H9 (cell line): ENCODE data around the gene ESRRA. TPM values are rescaled to one million over a fixed set of nuclear protein-coding genes. Genes with fewer than 3 reads are reported as not detected.

ENCODE experiments used
- DNase-seq: peaks from one replicate; pipeline ENCODE4 v3.0.0-alpha.2; 2017
- H2AFZ ChIP-seq: one replicate; pipeline ENCODE4 v1.6.1; 2013; ENCODE audit warnings: mild to moderate bottlenecking, low read length, control low read depth, moderate library complexity
- H2AK5ac ChIP-seq: 2 replicates; pipeline ENCODE4 v1.6.1; 2013; ENCODE audit warnings: low read length, control low read depth, mixed read lengths; ENCODE audit not compliant: insufficient read length
- H2BK120ac ChIP-seq: one replicate; pipeline ENCODE4 v1.6.1; 2013; ENCODE audit warnings: low read depth, mild to moderate bottlenecking, low read length, control low read depth, inconsistent platforms; ENCODE audit not compliant: poor library complexity, severe bottlenecking
- H2BK12ac ChIP-seq: 2 replicates; pipeline ENCODE4 v1.6.1; 2013; ENCODE audit warnings: low read length, control low read depth, mixed read lengths, low read depth; ENCODE audit not compliant: insufficient read length
- H2BK15ac ChIP-seq: 2 replicates; pipeline ENCODE4 v1.6.1; 2013; ENCODE audit warnings: low read depth, low read length, control low read depth
- H2BK20ac ChIP-seq: one replicate; pipeline ENCODE4 v1.6.1; 2013; ENCODE audit warnings: low read depth, mild to moderate bottlenecking, low read length, control low read depth, inconsistent platforms; ENCODE audit not compliant: poor library complexity, severe bottlenecking
- H2BK5ac ChIP-seq: 2 replicates; pipeline ENCODE4 v1.6.1; 2013; ENCODE audit warnings: low read length, control low read depth, mixed read lengths; ENCODE audit not compliant: insufficient read length
- H3K14ac ChIP-seq: 2 replicates; pipeline ENCODE4 v1.6.1; 2013; ENCODE audit warnings: low read length, control low read depth; ENCODE audit not compliant: insufficient read depth
- H3K18ac ChIP-seq: 2 replicates; pipeline ENCODE4 v1.6.1; 2013; ENCODE audit warnings: low read depth, mild to moderate bottlenecking, mixed read lengths, low read length, control low read depth; ENCODE audit not compliant: insufficient read length
- H3K23ac ChIP-seq: 2 replicates; pipeline ENCODE4 v1.6.1; 2013; ENCODE audit warnings: low read length, control low read depth, mixed read lengths, low read depth; ENCODE audit not compliant: insufficient read length
- H3K23me2 ChIP-seq: 2 replicates; pipeline ENCODE4 v1.6.1; 2013; ENCODE audit warnings: low read depth, mild to moderate bottlenecking, mixed read lengths, low read length, control low read depth; ENCODE audit not compliant: insufficient read length, poor library complexity, severe bottlenecking
- H3K27ac ChIP-seq: 2 replicates; pipeline ENCODE4 v1.5.1; 2013; ENCODE audit warnings: low read length, control low read depth, mixed read lengths, low read depth; ENCODE audit not compliant: insufficient read length
- H3K27me3 ChIP-seq: 2 replicates; pipeline ENCODE4 v1.6.1; 2013; ENCODE audit warnings: low read length, control low read depth, inconsistent platforms; ENCODE audit not compliant: insufficient read depth
- H3K4ac ChIP-seq: 2 replicates; pipeline ENCODE4 v1.6.1; 2013; ENCODE audit warnings: low read depth, mild to moderate bottlenecking, control low read depth, inconsistent platforms, low read length, moderate library complexity
- H3K4me1 ChIP-seq: 2 replicates; pipeline ENCODE4 v1.6.1; 2013; ENCODE audit warnings: low read length, control low read depth, inconsistent platforms; ENCODE audit not compliant: insufficient read depth
- H3K4me2 ChIP-seq: 2 replicates; pipeline ENCODE4 v1.6.1; 2013; ENCODE audit warnings: low read length, control low read depth, mixed read lengths; ENCODE audit not compliant: insufficient read length, insufficient read depth
- H3K56ac ChIP-seq: 2 replicates; pipeline ENCODE4 v1.6.1; 2013; ENCODE audit warnings: low read depth, mild to moderate bottlenecking, mixed read lengths, low read length, control low read depth; ENCODE audit not compliant: insufficient read length
- H3K79me1 ChIP-seq: 2 replicates; pipeline ENCODE4 v1.6.1; 2013; ENCODE audit warnings: low read depth, mild to moderate bottlenecking, moderate library complexity, low read length, control low read depth, inconsistent platforms; ENCODE audit not compliant: insufficient read depth, poor library complexity, severe bottlenecking
- H3K79me2 ChIP-seq: 2 replicates; pipeline ENCODE4 v1.6.1; 2013; ENCODE audit warnings: low read length, control low read depth, inconsistent platforms; ENCODE audit not compliant: insufficient read depth
- H3K9ac ChIP-seq: 2 replicates; pipeline ENCODE4 v1.6.1; 2013; ENCODE audit warnings: low read length, control low read depth, mixed read lengths; ENCODE audit not compliant: insufficient read length; ENCODE audit errors: extremely low read depth
- H3K9me3 ChIP-seq: one replicate; pipeline ENCODE4 v1.6.1; 2013; ENCODE audit warnings: low read depth, low read length, inconsistent platforms; ENCODE audit not compliant: control insufficient read depth
- H3T11ph ChIP-seq: one replicate; pipeline ENCODE4 v1.6.1; 2013; ENCODE audit warnings: mild to moderate bottlenecking, low read length, control low read depth, inconsistent platforms
- H4K20me1 ChIP-seq: one replicate; pipeline ENCODE4 v1.6.1; 2013; ENCODE audit not compliant: control insufficient read depth, insufficient read length, insufficient read depth
- H4K5ac ChIP-seq: 2 replicates; pipeline ENCODE4 v1.6.1; 2013; ENCODE audit warnings: low read depth, mild to moderate bottlenecking, mixed read lengths, low read length, control low read depth; ENCODE audit not compliant: insufficient read length
- H4K8ac ChIP-seq: replicated peaks from 2 replicates; pipeline ENCODE4 v1.6.1; 2013; ENCODE audit warnings: low read length, control low read depth, mixed read lengths, low read depth; ENCODE audit not compliant: insufficient read length
- H4K91ac ChIP-seq: 2 replicates; pipeline ENCODE4 v1.6.1; 2013; ENCODE audit warnings: low read depth, mild to moderate bottlenecking, moderate library complexity, mixed read lengths, low read length, control low read depth; ENCODE audit not compliant: insufficient read length
- H3K27ac Mint-ChIP-seq, 3 experiments: 2 replicates in 2 of 3; 3 replicates in 1 of 3; pipeline ENCODE4 v1.8.0; 2020 to 2021; ENCODE audit warnings: mixed read lengths in 3 of 3, mild to moderate bottlenecking in 1 of 3, moderate library complexity in 1 of 3
- H3K27me3 Mint-ChIP-seq: 2 replicates; pipeline ENCODE4 v1.8.0; 2021; ENCODE audit warnings: low read depth, mild to moderate bottlenecking, moderate library complexity, mixed read lengths
- H3K36me3 Mint-ChIP-seq, 3 experiments: 2 replicates in 2 of 3; 3 replicates in 1 of 3; pipeline ENCODE4 v1.8.0; 2020 to 2021; ENCODE audit warnings: low read depth in 3 of 3, mixed read lengths in 3 of 3; ENCODE audit not compliant: insufficient read depth in 1 of 3
- H3K4me1 Mint-ChIP-seq, 2 experiments: 2 replicates each; pipeline ENCODE4 v1.8.0; 2020; ENCODE audit warnings: mixed read lengths in 2 of 2
- H3K4me3 Mint-ChIP-seq, 2 experiments: 2 replicates in 1 of 2; 3 replicates in 1 of 2; pipeline ENCODE4 v1.8.0; 2020 to 2021; ENCODE audit warnings: mild to moderate bottlenecking in 2 of 2, mixed read lengths in 2 of 2, moderate library complexity in 1 of 2
- H3K9me3 Mint-ChIP-seq, 2 experiments: 2 replicates in 1 of 2; 3 replicates in 1 of 2; pipeline ENCODE4 v1.8.0; 2020; ENCODE audit warnings: mild to moderate bottlenecking in 2 of 2, mixed read lengths in 2 of 2, moderate library complexity in 1 of 2
- CTCF ChIP-seq: fragments of 200-600 bp; sonication (generic); conservative IDR thresholded peaks from 3 replicates; pipeline ENCODE4 v1.8.0; 2021; ENCODE audit warnings: antibody characterized with exemption, mild to moderate bottlenecking
- WGBS: extraction: QIAGEN DNeasy Blood & Tissue Kit; methylation state at CpG from one replicate; pipeline ENCODE4 v1.1.7; 2013; ENCODE audit warnings: missing lambda C conversion rate, low lambda C conversion rate, mixed read lengths; ENCODE audit not compliant: insufficient read length; ENCODE audit errors: extremely low coverage; 5-methylcytosine and 5-hydroxymethylcytosine counted together
- total RNA-seq: library from RNA; stranded (reverse); gene quantifications from 2 replicates; pipeline ENCODE4 v1.2.1, GENCODE V29; 2021

The ESRRA gene
- total RNA-seq, 1 experiment from 2014 or later, result 42.3 TPM

GRCh38 chr11:64269540-64270220, 35.6 kb upstream of the ESRRA start:
- H3K23ac ChIP-seq, result no peak overlapping the region
- Mint-ChIP-seq H3K9me3 (no peaks in the 10 kb centered on the region), H3K27me3 (no peaks in the 10 kb centered on the region; the same call in none of the 2 replicates), H3K27ac (peak overlapping the region; percentile 99 to 100 (median 100)), H3K4me3 (peak overlapping the region; percentile 97 to 99), H3K36me3 (peaks cover 11 to 31% (median 23%) of the 10 kb centered on the region in 3 experiments; a peak in 6 of 7 replicates), H3K4me1 (peaks cover 21 to 26% of the 10 kb centered on the region in 2 experiments)
- no peak overlapping the region for H4K8ac ChIP-seq
- no peak overlapping the region for H3K56ac ChIP-seq
- H3K18ac ChIP-seq, result peak overlapping the region; percentile 68
- no peaks in the 10 kb centered on the region for H3K4me1 ChIP-seq
- peaks cover 2% of the 10 kb centered on the region for H4K20me1 ChIP-seq
- peak overlapping the region; percentile 32 for H3K14ac ChIP-seq
- no peak overlapping the region; the same call in 1 of the 2 replicates for H3K4ac ChIP-seq
- peak; percentile 99 for DNase-seq
- no peak overlapping the region for H4K91ac ChIP-seq
- H2BK12ac ChIP-seq, result no peak overlapping the region
- peak overlapping the region; percentile 24 for H2BK120ac ChIP-seq
- H2AK5ac ChIP-seq, result no peak overlapping the region
- H3K27me3 ChIP-seq, result no peaks in the 10 kb centered on the region
- peaks cover 15% of the 10 kb centered on the region for H3K23me2 ChIP-seq
- no peak overlapping the region for H3T11ph ChIP-seq
- WGBS, result no CpG with 5 or more reads among the region's 58 CpGs
- H2BK15ac ChIP-seq, result no peak overlapping the region
- no peaks in the 10 kb centered on the region for H3K9me3 ChIP-seq
- no peak overlapping the region for H2AFZ ChIP-seq
- H3K79me1 ChIP-seq, result no peaks in the 10 kb centered on the region
- peak overlapping the region; percentile 33 for H3K27ac ChIP-seq
- peak overlapping the region; percentile 59 for H3K4me2 ChIP-seq
- H4K5ac ChIP-seq, result no peak overlapping the region
- no peaks in the 10 kb centered on the region for H3K79me2 ChIP-seq
- TF ChIP-seq CTCF, result peak; percentile 18; the same call in 1 of the 3 replicates
- H2BK5ac ChIP-seq, result no peak overlapping the region
- no peak overlapping the region for H2BK20ac ChIP-seq
- H3K9ac ChIP-seq, result peak overlapping the region; percentile 68
